HCT116 (cell line): Measurements from ENCODE around the gene TEX29. TPM values are rescaled to one million over a fixed set of nuclear protein-coding genes. Genes with fewer than 3 reads are reported as not detected.

Source experiments
- ATAC-seq: fragments of 200-7000 bp; cut with Tn5 transposase; 2 replicates; pipeline ENCODE4 v1.9.1; 2020; ENCODE audit warnings: mild to moderate bottlenecking, moderate library complexity
- BruUV-seq: library from RNA; stranded (reverse); fragments of 400-500 nt; replicated peaks from 2 replicates; lab custom pipeline; 2021; lab: Mats Ljungman, UMichigan
- CTCF ChIA-PET: fragments of 300-600 bp; sonication (Branson Sonifier 250); formaldehyde crosslinking; loops from one replicate; lab custom pipeline; 2021; ENCODE audit warnings: antibody characterized with exemption; lab: Charles Lee
- POLR2A ChIA-PET: fragments of 300-600, 350-600 bp; sonication (Branson Sonifier 250); formaldehyde crosslinking; loops from one replicate; lab custom pipeline; 2021; ENCODE audit warnings: antibody characterized with exemption; lab: Charles Lee
- RAD21 ChIA-PET, 2 experiments: fragments of 300-600 bp; sonication (Branson Sonifier 250); formaldehyde crosslinking; loops; one replicate each; lab custom pipeline; 2023; ENCODE audit warnings: low total read pairs in 2 of 2; ENCODE audit not compliant: uncharacterized antibody in 2 of 2, unreplicated experiment in 2 of 2, low non-redundant PET in 1 of 2; lab: Charles Lee
- DNase-seq: peaks from one replicate; pipeline ENCODE4 v3.0.0-alpha.2; 2010; ENCODE audit warnings: low read depth, low spot score
- H2AFZ ChIP-seq: fragments of 200-600 bp; shearing (Covaris generic), sonication (generic); 2 replicates; pipeline ENCODE4 v1.6.1; 2017; ENCODE audit warnings: low read depth, mixed run types, mixed read lengths, antibody characterized with exemption, low read length; ENCODE audit not compliant: poor library complexity, severe bottlenecking
- H3K27ac ChIP-seq: 2 replicates; pipeline ENCODE4 v1.5.1; 2012; ENCODE audit warnings: low read depth, low read length
- H3K27me3 ChIP-seq: fragments of 200-600 bp; sonication (generic); 2 replicates; pipeline ENCODE4 v1.6.1; 2016; ENCODE audit warnings: mixed run types, low read length, mixed read lengths; ENCODE audit not compliant: insufficient read depth
- H3K36me3 ChIP-seq, 2 experiments: fragments of 200-500 bp in 1 of 2; fragments of 200-600 bp in 1 of 2; sonication (Bioruptor generic) in 1 of 2; sonication (generic) in 1 of 2; 2 replicates each; pipeline versions ENCODE4 v1.5.1 to v1.6.1; 2014 to 2016; ENCODE audit warnings: low read length in 2 of 2, inconsistent platforms in 1 of 2, mixed read lengths in 1 of 2, mixed run types in 1 of 2; ENCODE audit not compliant: insufficient read depth in 2 of 2, control insufficient read depth in 1 of 2
- H3K4me1 ChIP-seq, 2 experiments: fragments of 200-600 bp in 1 of 2; sonication (generic) in 1 of 2; 2 replicates each; pipeline versions ENCODE4 v1.5.1 to v1.6.1; 2012 to 2017; ENCODE audit warnings: low read length in 2 of 2, inconsistent platforms in 1 of 2, mild to moderate bottlenecking in 1 of 2, mixed read lengths in 1 of 2, mixed run types in 1 of 2, moderate library complexity in 1 of 2; ENCODE audit not compliant: insufficient read depth in 2 of 2, control insufficient read depth in 1 of 2
- H3K4me2 ChIP-seq: fragments of 200-600 bp; sonication (generic); 2 replicates; pipeline ENCODE4 v1.6.1; 2017; ENCODE audit warnings: mixed run types, low read length, mixed read lengths
- H3K4me3 ChIP-seq, 2 experiments: fragments of 200-600 bp in 1 of 2; sonication (generic) in 1 of 2; replicated peaks in 1 of 2; 2 replicates each; pipeline ENCODE4 v1.5.1; 2011 to 2016; ENCODE audit warnings: low read length in 2 of 2, control low read depth in 1 of 2, low read depth in 1 of 2, mild to moderate bottlenecking in 1 of 2, mixed read lengths in 1 of 2, mixed run types in 1 of 2
- H3K79me2 ChIP-seq: fragments of 200-600 bp; sonication (generic); 2 replicates; pipeline ENCODE4 v1.6.1; 2017; ENCODE audit warnings: mild to moderate bottlenecking, mixed run types, low read length, moderate library complexity, mixed read lengths; ENCODE audit not compliant: insufficient read depth
- H3K9ac ChIP-seq: fragments of 200-600 bp; sonication (generic); 2 replicates; pipeline ENCODE4 v1.6.1; 2016; ENCODE audit warnings: low read length, mixed read lengths
- H3K9me2 ChIP-seq: fragments of 200-600 bp; sonication (generic), shearing (Covaris generic); 2 replicates; pipeline ENCODE4 v1.6.1; 2017; ENCODE audit warnings: mixed run types, mild to moderate bottlenecking, moderate library complexity; ENCODE audit not compliant: insufficient read depth
- H3K9me3 ChIP-seq, 2 experiments: fragments of 200-500 bp in 1 of 2; fragments of 200-600 bp in 1 of 2; sonication (Bioruptor generic) in 1 of 2; sonication (generic) in 1 of 2; 2 replicates each; pipeline ENCODE4 v1.6.1; 2014 to 2017; ENCODE audit warnings: low read length in 2 of 2, mixed read lengths in 2 of 2, inconsistent platforms in 1 of 2, low read depth in 1 of 2, mild to moderate bottlenecking in 1 of 2, mixed run types in 1 of 2, moderate library complexity in 1 of 2; ENCODE audit not compliant: control insufficient read depth in 1 of 2, insufficient read depth in 1 of 2
- H4K20me1 ChIP-seq: fragments of 200-600 bp; sonication (generic), shearing (Covaris generic); 2 replicates; pipeline ENCODE4 v1.6.1; 2017; ENCODE audit warnings: mixed run types, mild to moderate bottlenecking, moderate library complexity; ENCODE audit not compliant: insufficient read depth
- CBX3 ChIP-seq: IDR thresholded peaks from 2 replicates; pipeline ENCODE4 v1.6.1; 2012; ENCODE audit warnings: low read depth
- CEBPB ChIP-seq: IDR thresholded peaks from 2 replicates; pipeline ENCODE4 v1.6.1; 2012; ENCODE audit warnings: low read depth
- CTCF ChIP-seq, 3 experiments: fragments of 200-600 bp in 1 of 3; sonication (generic) in 1 of 3; IDR thresholded peaks in 2 of 3; conservative IDR thresholded peaks in 1 of 3; 2 replicates each; pipeline ENCODE4 v1.5.1; 2012 to 2017; ENCODE audit warnings: low read depth in 2 of 3, low read length in 2 of 3, antibody characterized with exemption in 1 of 3, borderline replicate concordance in 1 of 3, control low read depth in 1 of 3, mild to moderate bottlenecking in 1 of 3, mixed read lengths in 1 of 3, mixed run types in 1 of 3, moderate library complexity in 1 of 3; ENCODE audit not compliant: insufficient read depth in 1 of 3
- EGR1 ChIP-seq: IDR thresholded peaks from 2 replicates; pipeline ENCODE4 v1.6.1; 2012; ENCODE audit warnings: low read depth
- EZH2phosphoT487 ChIP-seq: fragments of 200-600 bp; IDR thresholded peaks from 2 replicates; pipeline ENCODE4 v1.6.1; 2018; ENCODE audit warnings: antibody characterized with exemption, borderline replicate concordance
- JUND ChIP-seq: IDR thresholded peaks from 2 replicates; pipeline ENCODE4 v1.6.1; 2012
- MAX ChIP-seq: IDR thresholded peaks from 2 replicates; pipeline ENCODE4 v1.6.1; 2012
- POLR2AphosphoS5 ChIP-seq: IDR thresholded peaks from 2 replicates; pipeline ENCODE4 v1.6.1; 2011; ENCODE audit warnings: mild to moderate bottlenecking, low read depth, low read length, moderate library complexity
- RAD21 ChIP-seq: IDR thresholded peaks from 2 replicates; pipeline ENCODE4 v1.6.1; 2012; ENCODE audit warnings: low read depth, mild to moderate bottlenecking
- SIN3A ChIP-seq: IDR thresholded peaks from 2 replicates; pipeline ENCODE4 v1.6.1; 2012; ENCODE audit warnings: low read depth
- SP1 ChIP-seq: IDR thresholded peaks from 2 replicates; pipeline ENCODE4 v1.6.1; 2012; ENCODE audit warnings: low read depth
- ZFX ChIP-seq: fragments of 450-650 bp; IDR thresholded peaks from 2 replicates; pipeline ENCODE4 v1.6.1; 2017
- intact Hi-C: fragments of 100-400 bp; cut with micrococcal nuclease; formaldehyde crosslinking; loops from 2 replicates; pipeline ENCODE4 v1.10.0; 2022
- total RNA-seq: library from RNA; stranded (reverse); gene quantifications from one replicate; pipeline ENCODE4 v1.2.1, GENCODE V29; 2021; ENCODE audit not compliant: unreplicated experiment
- TF ChIP-seq, protein P1 (sequence below): IDR thresholded peaks from 2 replicates; pipeline ENCODE4 v1.6.1; 2011; ENCODE audit warnings: mild to moderate bottlenecking, low read length, moderate library complexity; ENCODE audit not compliant: insufficient replicate concordance; ENCODE audit errors: extremely low read depth
- TF ChIP-seq, protein P2 (sequence below): IDR thresholded peaks from 2 replicates; pipeline ENCODE4 v1.6.1; 2012; ENCODE audit warnings: low read depth

Gene TEX29
- total RNA-seq, 1 experiment from 2014 or later = not detected

DNA sequence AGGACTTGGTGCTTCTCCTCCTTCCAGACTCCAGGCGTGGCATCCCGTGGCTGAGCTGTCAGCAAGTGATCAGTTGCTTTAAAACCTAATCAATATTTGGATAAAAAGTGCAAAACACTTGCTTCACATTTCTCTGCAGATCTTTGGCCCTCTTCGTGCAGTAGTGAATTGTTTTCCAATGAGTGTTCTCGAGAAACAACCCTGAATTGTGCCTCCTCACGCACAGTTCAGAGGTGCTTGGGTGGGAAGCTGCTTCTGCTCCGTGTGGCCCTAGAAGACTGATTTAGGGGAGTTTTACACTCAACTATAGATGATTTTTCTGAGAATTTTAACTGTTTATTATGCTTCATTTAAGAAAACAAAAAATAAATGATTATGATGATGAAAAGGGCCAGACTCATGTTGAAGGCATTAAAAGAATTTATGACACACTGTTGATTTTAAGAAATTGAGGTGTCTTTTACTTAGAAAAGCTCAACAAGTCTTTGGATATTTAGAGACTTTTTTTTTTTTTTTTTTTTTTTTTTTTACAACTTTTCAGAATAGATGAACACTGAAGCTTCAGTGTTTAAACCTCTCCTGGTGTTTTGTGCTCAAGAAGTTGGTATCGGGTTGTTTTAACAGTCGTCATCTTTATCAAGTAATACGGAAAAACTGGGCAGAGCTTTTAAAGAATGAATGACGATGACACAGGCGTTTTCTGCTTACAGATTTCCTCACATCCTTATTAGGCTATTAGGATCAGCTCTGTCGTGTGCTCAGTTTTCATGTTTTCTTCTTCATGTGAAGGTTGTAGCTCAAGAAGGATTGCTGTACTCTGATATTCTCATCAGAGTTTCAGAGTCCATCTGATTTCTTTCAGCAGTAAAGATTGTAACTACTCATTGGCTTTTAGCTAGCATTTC, 39.5 kb upstream of the TEX29 start:
- BruUV-seq = no TSS peak
- no peak overlapping the region for H3K27ac ChIP-seq
- no peaks in the 10 kb centered on the region for H3K27me3 ChIP-seq
- H3K9ac ChIP-seq = no peak overlapping the region
- H3K4me2 ChIP-seq = no peak overlapping the region
- H3K79me2 ChIP-seq = peaks cover 5% of the 10 kb centered on the region
- no peaks in the 10 kb centered on the region for H3K4me1 ChIP-seq
- no peak overlapping the region for H3K4me3 ChIP-seq
- CTCF ChIA-PET = interaction anchor here (0.7 kb wide), 1 partner anchor 159 kb away, joined by 4 read pairs; no protein-coding TSS in a partner anchor
- no peak for DNase-seq
- H3K9me2 ChIP-seq = no peaks in the 10 kb centered on the region
- ATAC-seq = no peak
- POLR2A ChIA-PET = interaction anchor here (0.7 kb wide), 1 partner anchor 23 kb away, joined by 3 read pairs; no protein-coding TSS in a partner anchor
- TF ChIP-seq CTCF (IDR thresholded peaks at IDR 0.05 in 2 of 3, conservative IDR thresholded peaks at IDR 0.05 in 1 of 3; ENCODE audit: borderline replicate concordance in 1 of 3, insufficient read depth in 1 of 3, low read depth in 2 of 3, low read length in 2 of 3) (no peak), EGR1 (no peak), CEBPB (no peak), CBX3 (no peak), JUND (no peak), ZFX (no peak), MAX (no peak), RAD21 (no peak), POLR2AphosphoS5 (no peak), SIN3A (no peak), SP1 (no peak), EZH2phosphoT487 (no peak)
- TF ChIP-seq, protein P1, sequence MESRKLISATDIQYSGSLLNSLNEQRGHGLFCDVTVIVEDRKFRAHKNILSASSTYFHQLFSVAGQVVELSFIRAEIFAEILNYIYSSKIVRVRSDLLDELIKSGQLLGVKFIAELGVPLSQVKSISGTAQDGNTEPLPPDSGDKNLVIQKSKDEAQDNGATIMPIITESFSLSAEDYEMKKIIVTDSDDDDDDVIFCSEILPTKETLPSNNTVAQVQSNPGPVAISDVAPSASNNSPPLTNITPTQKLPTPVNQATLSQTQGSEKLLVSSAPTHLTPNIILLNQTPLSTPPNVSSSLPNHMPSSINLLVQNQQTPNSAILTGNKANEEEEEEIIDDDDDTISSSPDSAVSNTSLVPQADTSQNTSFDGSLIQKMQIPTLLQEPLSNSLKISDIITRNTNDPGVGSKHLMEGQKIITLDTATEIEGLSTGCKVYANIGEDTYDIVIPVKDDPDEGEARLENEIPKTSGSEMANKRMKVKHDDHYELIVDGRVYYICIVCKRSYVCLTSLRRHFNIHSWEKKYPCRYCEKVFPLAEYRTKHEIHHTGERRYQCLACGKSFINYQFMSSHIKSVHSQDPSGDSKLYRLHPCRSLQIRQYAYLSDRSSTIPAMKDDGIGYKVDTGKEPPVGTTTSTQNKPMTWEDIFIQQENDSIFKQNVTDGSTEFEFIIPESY = no peak
- TF ChIP-seq, protein P2, sequence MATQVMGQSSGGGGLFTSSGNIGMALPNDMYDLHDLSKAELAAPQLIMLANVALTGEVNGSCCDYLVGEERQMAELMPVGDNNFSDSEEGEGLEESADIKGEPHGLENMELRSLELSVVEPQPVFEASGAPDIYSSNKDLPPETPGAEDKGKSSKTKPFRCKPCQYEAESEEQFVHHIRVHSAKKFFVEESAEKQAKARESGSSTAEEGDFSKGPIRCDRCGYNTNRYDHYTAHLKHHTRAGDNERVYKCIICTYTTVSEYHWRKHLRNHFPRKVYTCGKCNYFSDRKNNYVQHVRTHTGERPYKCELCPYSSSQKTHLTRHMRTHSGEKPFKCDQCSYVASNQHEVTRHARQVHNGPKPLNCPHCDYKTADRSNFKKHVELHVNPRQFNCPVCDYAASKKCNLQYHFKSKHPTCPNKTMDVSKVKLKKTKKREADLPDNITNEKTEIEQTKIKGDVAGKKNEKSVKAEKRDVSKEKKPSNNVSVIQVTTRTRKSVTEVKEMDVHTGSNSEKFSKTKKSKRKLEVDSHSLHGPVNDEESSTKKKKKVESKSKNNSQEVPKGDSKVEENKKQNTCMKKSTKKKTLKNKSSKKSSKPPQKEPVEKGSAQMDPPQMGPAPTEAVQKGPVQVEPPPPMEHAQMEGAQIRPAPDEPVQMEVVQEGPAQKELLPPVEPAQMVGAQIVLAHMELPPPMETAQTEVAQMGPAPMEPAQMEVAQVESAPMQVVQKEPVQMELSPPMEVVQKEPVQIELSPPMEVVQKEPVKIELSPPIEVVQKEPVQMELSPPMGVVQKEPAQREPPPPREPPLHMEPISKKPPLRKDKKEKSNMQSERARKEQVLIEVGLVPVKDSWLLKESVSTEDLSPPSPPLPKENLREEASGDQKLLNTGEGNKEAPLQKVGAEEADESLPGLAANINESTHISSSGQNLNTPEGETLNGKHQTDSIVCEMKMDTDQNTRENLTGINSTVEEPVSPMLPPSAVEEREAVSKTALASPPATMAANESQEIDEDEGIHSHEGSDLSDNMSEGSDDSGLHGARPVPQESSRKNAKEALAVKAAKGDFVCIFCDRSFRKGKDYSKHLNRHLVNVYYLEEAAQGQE = no peak
- intact Hi-C loops = no loop called here
- no peaks in the 10 kb centered on the region for H3K9me3 ChIP-seq
- no peaks in the 10 kb centered on the region for H4K20me1 ChIP-seq
- no peak overlapping the region for H2AFZ ChIP-seq
- RAD21 ChIA-PET = interaction anchor here in 1 of 2 experiments (0.7 kb wide), 1 partner anchor 1594 kb away, joined by 3 read pairs; no protein-coding TSS in a partner anchor
- H3K36me3 ChIP-seq = peaks cover 9 to 19% of the 10 kb centered on the region in 2 experiments
